Measurements from ENCODE around the gene MSH5. TPM values are rescaled to one million over a fixed set of nuclear protein-coding genes. Genes with fewer than 3 reads are reported as not detected.

Gene MSH5
- total RNA-seq, 1 experiment from 2014 or later = 43.1 TPM

DNA sequence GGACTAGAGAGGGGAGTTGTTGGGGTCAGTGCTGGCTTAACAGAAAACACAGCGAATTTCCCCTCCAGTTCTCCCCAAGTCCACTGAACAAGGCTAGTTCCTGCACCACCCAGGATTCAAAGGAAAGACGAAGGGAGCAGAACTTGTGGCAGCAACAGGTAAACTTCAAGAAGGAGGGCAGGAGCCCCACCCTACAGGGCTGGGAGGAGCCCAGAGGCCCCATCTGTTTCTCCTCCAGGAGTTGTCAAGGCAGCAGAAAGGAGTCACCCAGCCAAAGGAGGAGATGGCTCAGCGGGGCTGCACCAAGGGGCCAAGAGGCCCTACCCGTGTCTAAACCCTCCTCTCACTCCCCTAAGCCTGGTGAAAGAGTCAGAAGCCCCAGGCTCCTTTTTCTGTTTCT, 24.4 kb downstream of the MSH5 start (continued):
- TF ChIP-seq, protein P1, sequence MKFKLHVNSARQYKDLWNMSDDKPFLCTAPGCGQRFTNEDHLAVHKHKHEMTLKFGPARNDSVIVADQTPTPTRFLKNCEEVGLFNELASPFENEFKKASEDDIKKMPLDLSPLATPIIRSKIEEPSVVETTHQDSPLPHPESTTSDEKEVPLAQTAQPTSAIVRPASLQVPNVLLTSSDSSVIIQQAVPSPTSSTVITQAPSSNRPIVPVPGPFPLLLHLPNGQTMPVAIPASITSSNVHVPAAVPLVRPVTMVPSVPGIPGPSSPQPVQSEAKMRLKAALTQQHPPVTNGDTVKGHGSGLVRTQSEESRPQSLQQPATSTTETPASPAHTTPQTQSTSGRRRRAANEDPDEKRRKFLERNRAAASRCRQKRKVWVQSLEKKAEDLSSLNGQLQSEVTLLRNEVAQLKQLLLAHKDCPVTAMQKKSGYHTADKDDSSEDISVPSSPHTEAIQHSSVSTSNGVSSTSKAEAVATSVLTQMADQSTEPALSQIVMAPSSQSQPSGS (CRISPR knock-in tag; IDR thresholded peaks at IDR 0.05; ENCODE audit: borderline replicate concordance, low read depth) = no peak

DNA sequence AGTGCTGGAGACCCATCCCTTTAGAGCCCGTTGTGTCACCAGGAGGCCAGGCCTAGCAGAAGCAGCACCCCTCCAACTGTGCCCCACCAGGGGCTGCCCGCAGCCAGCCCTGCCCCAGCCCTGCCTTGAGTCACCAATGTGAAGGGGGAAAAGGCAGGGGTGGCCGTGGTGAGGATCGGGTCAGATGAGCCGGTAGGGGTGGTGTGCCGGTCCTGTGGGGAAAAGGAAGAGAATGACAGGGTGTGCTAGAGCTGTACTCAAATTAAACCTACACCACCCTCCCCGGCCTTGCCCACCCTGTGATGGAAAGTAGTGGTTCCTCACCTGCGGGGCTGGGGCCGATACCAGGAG, 25.7 kb downstream of the MSH5 start:
- CTCF ChIA-PET = interaction anchor here (1.0 to 1.8 kb wide), 14 partner anchors 13 to 322 kb away, joined by 3 to 20 read pairs (median 4); partner anchors contain the start of genes DDAH2, LSM2, LY6G5C and NEU1

More for the DNA sequence above, 25.7 kb downstream of the MSH5 start:
- H3K36me3 Mint-ChIP-seq = peaks cover 15% of the 10 kb centered on the region
- no peak overlapping the region for H3K27ac Mint-ChIP-seq
- ATAC-seq = no peak
- no peaks in the 10 kb centered on the region; the same call in 1 of the 2 replicates for H3K27me3 Mint-ChIP-seq (ENCODE audit: low read depth)
- DNase-seq (ENCODE audit: low spot score) = no peak
- peaks cover 23% of the 10 kb centered on the region for H3K4me1 Mint-ChIP-seq
- H3K9me3 Mint-ChIP-seq = no peaks in the 10 kb centered on the region
- TF ChIP-seq TEAD4 (CRISPR knock-in tag; IDR thresholded peaks at IDR 0.05) = no peak
- TF ChIP-seq TEAD1 (CRISPR knock-in tag; IDR thresholded peaks at IDR 0.05) = no peak
- no peak for TF ChIP-seq GTF2I (CRISPR knock-in tag; conservative IDR thresholded peaks at IDR 0.05)
- TF ChIP-seq, protein P2, sequence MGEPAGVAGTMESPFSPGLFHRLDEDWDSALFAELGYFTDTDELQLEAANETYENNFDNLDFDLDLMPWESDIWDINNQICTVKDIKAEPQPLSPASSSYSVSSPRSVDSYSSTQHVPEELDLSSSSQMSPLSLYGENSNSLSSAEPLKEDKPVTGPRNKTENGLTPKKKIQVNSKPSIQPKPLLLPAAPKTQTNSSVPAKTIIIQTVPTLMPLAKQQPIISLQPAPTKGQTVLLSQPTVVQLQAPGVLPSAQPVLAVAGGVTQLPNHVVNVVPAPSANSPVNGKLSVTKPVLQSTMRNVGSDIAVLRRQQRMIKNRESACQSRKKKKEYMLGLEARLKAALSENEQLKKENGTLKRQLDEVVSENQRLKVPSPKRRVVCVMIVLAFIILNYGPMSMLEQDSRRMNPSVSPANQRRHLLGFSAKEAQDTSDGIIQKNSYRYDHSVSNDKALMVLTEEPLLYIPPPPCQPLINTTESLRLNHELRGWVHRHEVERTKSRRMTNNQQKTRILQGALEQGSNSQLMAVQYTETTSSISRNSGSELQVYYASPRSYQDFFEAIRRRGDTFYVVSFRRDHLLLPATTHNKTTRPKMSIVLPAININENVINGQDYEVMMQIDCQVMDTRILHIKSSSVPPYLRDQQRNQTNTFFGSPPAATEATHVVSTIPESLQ (CRISPR knock-in tag; IDR thresholded peaks at IDR 0.05) = no peak
- no peak for TF ChIP-seq NR3C1 (CRISPR knock-in tag; conservative IDR thresholded peaks at IDR 0.05; ENCODE audit: low read depth)
- TF ChIP-seq CREB1 (CRISPR knock-in tag; IDR thresholded peaks at IDR 0.05) = no peak
- TF ChIP-seq SMAD3 (CRISPR knock-in tag; IDR thresholded peaks at IDR 0.05; ENCODE audit: borderline replicate concordance) = no peak
- TF ChIP-seq ZNF317 (CRISPR knock-in tag; IDR thresholded peaks at IDR 0.05; ENCODE audit: borderline replicate concordance, low read depth) = no peak
- no peak for TF ChIP-seq OVOL2 (CRISPR knock-in tag; IDR thresholded peaks at IDR 0.05; ENCODE audit: borderline replicate concordance)
- TF ChIP-seq, protein P3, sequence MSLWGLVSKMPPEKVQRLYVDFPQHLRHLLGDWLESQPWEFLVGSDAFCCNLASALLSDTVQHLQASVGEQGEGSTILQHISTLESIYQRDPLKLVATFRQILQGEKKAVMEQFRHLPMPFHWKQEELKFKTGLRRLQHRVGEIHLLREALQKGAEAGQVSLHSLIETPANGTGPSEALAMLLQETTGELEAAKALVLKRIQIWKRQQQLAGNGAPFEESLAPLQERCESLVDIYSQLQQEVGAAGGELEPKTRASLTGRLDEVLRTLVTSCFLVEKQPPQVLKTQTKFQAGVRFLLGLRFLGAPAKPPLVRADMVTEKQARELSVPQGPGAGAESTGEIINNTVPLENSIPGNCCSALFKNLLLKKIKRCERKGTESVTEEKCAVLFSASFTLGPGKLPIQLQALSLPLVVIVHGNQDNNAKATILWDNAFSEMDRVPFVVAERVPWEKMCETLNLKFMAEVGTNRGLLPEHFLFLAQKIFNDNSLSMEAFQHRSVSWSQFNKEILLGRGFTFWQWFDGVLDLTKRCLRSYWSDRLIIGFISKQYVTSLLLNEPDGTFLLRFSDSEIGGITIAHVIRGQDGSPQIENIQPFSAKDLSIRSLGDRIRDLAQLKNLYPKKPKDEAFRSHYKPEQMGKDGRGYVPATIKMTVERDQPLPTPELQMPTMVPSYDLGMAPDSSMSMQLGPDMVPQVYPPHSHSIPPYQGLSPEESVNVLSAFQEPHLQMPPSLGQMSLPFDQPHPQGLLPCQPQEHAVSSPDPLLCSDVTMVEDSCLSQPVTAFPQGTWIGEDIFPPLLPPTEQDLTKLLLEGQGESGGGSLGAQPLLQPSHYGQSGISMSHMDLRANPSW (CRISPR knock-in tag; conservative IDR thresholded peaks at IDR 0.05; ENCODE audit: low read depth) = no peak
- TF ChIP-seq, protein P4, sequence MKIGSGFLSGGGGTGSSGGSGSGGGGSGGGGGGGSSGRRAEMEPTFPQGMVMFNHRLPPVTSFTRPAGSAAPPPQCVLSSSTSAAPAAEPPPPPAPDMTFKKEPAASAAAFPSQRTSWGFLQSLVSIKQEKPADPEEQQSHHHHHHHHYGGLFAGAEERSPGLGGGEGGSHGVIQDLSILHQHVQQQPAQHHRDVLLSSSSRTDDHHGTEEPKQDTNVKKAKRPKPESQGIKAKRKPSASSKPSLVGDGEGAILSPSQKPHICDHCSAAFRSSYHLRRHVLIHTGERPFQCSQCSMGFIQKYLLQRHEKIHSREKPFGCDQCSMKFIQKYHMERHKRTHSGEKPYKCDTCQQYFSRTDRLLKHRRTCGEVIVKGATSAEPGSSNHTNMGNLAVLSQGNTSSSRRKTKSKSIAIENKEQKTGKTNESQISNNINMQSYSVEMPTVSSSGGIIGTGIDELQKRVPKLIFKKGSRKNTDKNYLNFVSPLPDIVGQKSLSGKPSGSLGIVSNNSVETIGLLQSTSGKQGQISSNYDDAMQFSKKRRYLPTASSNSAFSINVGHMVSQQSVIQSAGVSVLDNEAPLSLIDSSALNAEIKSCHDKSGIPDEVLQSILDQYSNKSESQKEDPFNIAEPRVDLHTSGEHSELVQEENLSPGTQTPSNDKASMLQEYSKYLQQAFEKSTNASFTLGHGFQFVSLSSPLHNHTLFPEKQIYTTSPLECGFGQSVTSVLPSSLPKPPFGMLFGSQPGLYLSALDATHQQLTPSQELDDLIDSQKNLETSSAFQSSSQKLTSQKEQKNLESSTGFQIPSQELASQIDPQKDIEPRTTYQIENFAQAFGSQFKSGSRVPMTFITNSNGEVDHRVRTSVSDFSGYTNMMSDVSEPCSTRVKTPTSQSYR (CRISPR knock-in tag; IDR thresholded peaks at IDR 0.05) = no peak
- no peak for TF ChIP-seq NFATC4 (CRISPR knock-in tag; IDR thresholded peaks at IDR 0.05)
- TF ChIP-seq NR2C2 (CRISPR knock-in tag; IDR thresholded peaks at IDR 0.05) = no peak
- TF ChIP-seq, protein P1 (CRISPR knock-in tag; IDR thresholded peaks at IDR 0.05; ENCODE audit: borderline replicate concordance, low read depth) = no peak
- TF ChIP-seq, protein P5, sequence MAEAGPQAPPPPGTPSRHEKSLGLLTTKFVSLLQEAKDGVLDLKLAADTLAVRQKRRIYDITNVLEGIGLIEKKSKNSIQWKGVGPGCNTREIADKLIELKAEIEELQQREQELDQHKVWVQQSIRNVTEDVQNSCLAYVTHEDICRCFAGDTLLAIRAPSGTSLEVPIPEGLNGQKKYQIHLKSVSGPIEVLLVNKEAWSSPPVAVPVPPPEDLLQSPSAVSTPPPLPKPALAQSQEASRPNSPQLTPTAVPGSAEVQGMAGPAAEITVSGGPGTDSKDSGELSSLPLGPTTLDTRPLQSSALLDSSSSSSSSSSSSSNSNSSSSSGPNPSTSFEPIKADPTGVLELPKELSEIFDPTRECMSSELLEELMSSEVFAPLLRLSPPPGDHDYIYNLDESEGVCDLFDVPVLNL (CRISPR knock-in tag; IDR thresholded peaks at IDR 0.05; ENCODE audit: borderline replicate concordance, low read depth) = no peak
- POLR2A ChIA-PET = interaction anchor here (0.9 to 1.5 kb wide), 3 partner anchors 29 to 73 kb away, joined by 3 to 8 read pairs (median 6); partner anchors contain the start of genes CLIC1 and HSPA1B
- peak overlapping the region; percentile 73 for H3K4me3 Mint-ChIP-seq

All from WTC11 (cell line).